Esophagus (tissue), 2 donors: ENCODE data around the gene EEF2KMT. TPM values are rescaled to one million over a fixed set of nuclear protein-coding genes. Genes with fewer than 3 reads are reported as not detected.

Source experiments
- H3K27ac ChIP-seq, 2 donors: one replicate each; pipeline ENCODE4 v1.5.1; 2013; ENCODE audit warnings: low read depth in 2 of 2, mild to moderate bottlenecking in 2 of 2, inconsistent platforms in 1 of 2, low read length in 1 of 2, moderate library complexity in 1 of 2
- H3K27me3 ChIP-seq, 2 donors: one replicate each; pipeline ENCODE4 v1.6.1; 2013; ENCODE audit warnings: low read length in 2 of 2, control low read depth in 1 of 2, mild to moderate bottlenecking in 1 of 2; ENCODE audit not compliant: insufficient read depth in 2 of 2, control insufficient read depth in 1 of 2
- H3K36me3 ChIP-seq, 2 donors: one replicate each; pipeline ENCODE4 v1.6.1; 2013; ENCODE audit warnings: low read length in 1 of 2; ENCODE audit not compliant: control insufficient read depth in 2 of 2, insufficient read depth in 2 of 2
- H3K4me1 ChIP-seq, 2 donors: one replicate each; pipeline ENCODE4 v1.6.1; 2013; ENCODE audit warnings: low read length in 1 of 2; ENCODE audit not compliant: control insufficient read depth in 2 of 2, insufficient read depth in 2 of 2
- H3K4me3 ChIP-seq, 2 donors: one replicate each; pipeline ENCODE4 v1.5.1; 2013; ENCODE audit warnings: low read length in 2 of 2, mild to moderate bottlenecking in 2 of 2, low read depth in 1 of 2, moderate library complexity in 1 of 2
- H3K9me3 ChIP-seq, 2 donors: one replicate each; pipeline ENCODE4 v1.6.1; 2013; ENCODE audit warnings: mild to moderate bottlenecking in 2 of 2, low read depth in 1 of 2, low read length in 1 of 2, moderate library complexity in 1 of 2; ENCODE audit not compliant: control insufficient read depth in 2 of 2, insufficient read depth in 1 of 2
- WGBS, 2 donors: extraction: QIAGEN DNeasy Blood & Tissue Kit; methylation state at CpG; one replicate each; pipeline ENCODE4 v1.1.7; 2013; 5-methylcytosine and 5-hydroxymethylcytosine counted together
- polyA plus RNA-seq, 2 donors: library from polyadenylated mRNA; stranded (reverse); fragments of 200-250 nt; gene quantifications; one replicate each; pipeline ENCODE4 v1.2.3, GENCODE V29; 2013
- donor health status: healthy with polysubstance abuse.
- donor health status: Bipolar disorder and iron deficiency.

EEF2KMT gene
- polyA plus RNA-seq, 2 donors, result 4.4 to 8.4 TPM

DNA sequence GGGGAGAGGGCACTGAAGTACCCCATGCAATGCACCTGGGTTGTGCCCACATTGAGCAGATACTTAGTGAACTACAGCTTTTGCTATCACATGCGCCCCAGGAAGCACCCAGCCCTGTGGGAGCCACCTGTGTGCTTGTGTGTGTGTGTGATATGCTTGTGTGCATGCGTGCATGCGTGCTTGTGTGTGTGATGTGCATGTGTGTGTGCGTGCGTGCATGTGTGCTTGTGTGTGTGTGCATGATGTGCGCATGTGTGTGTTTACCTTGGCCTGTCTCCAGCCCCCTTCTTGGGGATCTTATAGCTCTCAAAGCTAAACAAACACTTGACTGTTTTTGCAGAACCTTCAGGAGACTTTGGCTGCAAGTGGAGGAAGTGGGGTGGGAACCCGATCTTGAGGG is 32.7 kb downstream of the EEF2KMT start:
- H3K27me3 ChIP-seq, result no peaks in the 10 kb centered on the region
- H3K4me3 ChIP-seq, result no peak overlapping the region
- 35 to 44% methylated on average over 7 of the region's 7 CpGs for WGBS, 2 donors

DNA sequence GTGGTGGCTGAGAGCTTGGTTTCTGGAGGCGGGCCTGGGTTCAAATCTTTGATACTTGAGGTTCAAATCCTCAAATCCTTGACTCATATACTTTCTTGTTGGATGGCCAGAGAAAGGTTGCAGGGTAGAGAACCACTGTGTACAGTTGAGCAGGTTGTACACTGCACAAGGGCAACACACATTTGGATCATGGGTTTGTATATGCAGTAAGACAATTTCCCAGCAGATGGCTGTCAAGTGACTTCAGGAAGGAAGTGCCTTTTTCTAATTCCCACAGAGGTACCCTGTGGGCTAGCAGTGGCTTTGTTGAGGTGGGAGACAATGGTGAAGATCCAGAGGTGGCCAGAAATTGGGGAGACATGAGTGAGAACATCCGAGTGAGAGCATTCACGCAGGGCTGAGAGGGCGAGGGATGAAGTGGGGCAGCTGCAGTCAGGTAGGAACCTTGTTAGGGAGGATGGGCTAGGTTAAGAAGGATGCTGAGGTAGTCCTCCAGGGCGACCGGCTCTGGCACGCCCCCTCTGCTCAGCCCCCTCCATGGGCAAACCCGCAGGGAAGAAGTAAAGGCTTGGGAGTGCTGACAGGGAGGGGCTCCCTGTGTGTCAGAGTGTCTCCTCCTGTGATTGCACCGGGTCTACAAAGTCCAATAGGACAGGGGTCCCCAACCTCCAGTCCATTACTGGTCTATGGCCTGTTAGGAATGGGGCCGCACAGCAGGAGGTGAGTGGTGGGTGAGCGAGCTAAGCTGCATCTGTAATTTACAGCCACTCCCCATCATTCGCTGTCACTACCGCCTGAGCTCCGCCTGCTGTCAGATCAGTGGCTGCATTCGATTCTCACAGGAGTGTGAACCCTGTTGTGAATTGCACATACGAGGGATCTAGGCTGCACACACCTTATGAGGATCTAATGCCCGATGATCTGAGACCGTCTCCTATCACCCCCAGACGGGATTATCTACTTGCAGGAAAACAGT is 34.5 kb downstream of the EEF2KMT start:
- 67 to 71% methylated on average over 19 of the region's 19 CpGs for WGBS, 2 donors
- Histone ChIP-seq H3K36me3 (no peaks in the 10 kb centered on the region), H3K27me3 (no peaks in the 10 kb centered on the region), H3K27ac (no peak overlapping the region), H3K4me3 (no peak overlapping the region), H3K4me1 (peaks cover 0 to 4% of the 10 kb centered on the region in 2 donors), H3K9me3 (no peaks in the 10 kb centered on the region)

More for the DNA sequence above, 32.7 kb downstream of the EEF2KMT start:
- peaks cover 0 to 4% of the 10 kb centered on the region in 2 donors for H3K4me1 ChIP-seq
- no peaks in the 10 kb centered on the region for H3K36me3 ChIP-seq
- no peaks in the 10 kb centered on the region for H3K9me3 ChIP-seq
- no peak overlapping the region for H3K27ac ChIP-seq

- Histone ChIP-seq H3K4me1 (peaks cover 0 to 4% of the 10 kb centered on the region in 2 donors), H3K4me3 (no peak overlapping the region), H3K27ac (no peak overlapping the region), H3K9me3 (no peaks in the 10 kb centered on the region), H3K36me3 (no peaks in the 10 kb centered on the region), H3K27me3 (no peaks in the 10 kb centered on the region)
- 74 to 82% methylated on average over 11 of the region's 11 CpGs for WGBS, 2 donors
These were observed 35.5 kb downstream of the EEF2KMT start for GRCh38 chr16:5062051-5062450.

- Histone ChIP-seq H3K27me3 (no peaks in the 10 kb centered on the region), H3K27ac (no peak overlapping the region), H3K9me3 (no peaks in the 10 kb centered on the region), H3K4me3 (no peak overlapping the region), H3K36me3 (no peaks in the 10 kb centered on the region), H3K4me1 (no peaks in the 10 kb centered on the region)
- WGBS, 2 donors, result 84 to 86% methylated on average over 10 of the region's 10 CpGs
These were observed 37.4 kb downstream of the EEF2KMT start for GRCh38 chr16:5060073-5060641.

DNA sequence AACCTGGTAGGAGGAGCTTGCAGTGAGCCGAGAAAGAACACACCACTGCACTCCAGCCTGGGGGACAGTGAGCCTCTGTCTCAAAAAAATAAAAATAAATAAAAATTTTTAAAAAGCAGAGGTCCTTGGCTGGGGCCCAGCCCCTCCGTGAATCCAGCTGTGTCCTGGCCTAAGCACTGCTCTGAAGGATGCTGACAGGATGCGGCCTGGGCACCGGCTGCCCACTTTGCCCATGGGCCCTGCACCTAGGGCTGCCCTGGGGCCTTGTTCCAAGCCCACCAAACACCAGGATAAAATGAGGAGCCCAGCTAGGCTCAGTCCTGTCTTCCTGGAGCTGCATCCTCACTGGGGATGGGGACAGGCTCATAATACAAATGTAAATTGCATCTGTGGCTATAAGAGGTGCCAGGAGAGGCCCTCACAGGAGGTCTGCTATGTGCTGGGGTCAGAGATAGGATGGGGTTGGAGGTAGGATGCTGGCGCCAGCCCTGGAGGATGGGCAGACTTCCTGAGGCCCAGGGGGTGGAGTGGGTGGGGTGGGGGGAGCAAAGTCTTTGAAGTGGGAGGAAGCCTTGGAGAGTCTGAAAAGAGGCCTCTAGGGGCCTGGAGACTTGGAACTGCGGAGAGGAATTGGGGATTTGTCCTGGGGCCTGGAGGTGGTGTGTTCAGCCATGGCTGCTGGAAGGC is 38.1 kb downstream of the EEF2KMT start:
- H3K9me3 ChIP-seq, result no peaks in the 10 kb centered on the region
- no peak overlapping the region for H3K4me3 ChIP-seq
- H3K27ac ChIP-seq, result no peak overlapping the region
- no peaks in the 10 kb centered on the region for H3K36me3 ChIP-seq
- no peaks in the 10 kb centered on the region for H3K4me1 ChIP-seq
- 82 to 86% methylated on average over 6 of the region's 6 CpGs for WGBS, 2 donors
- H3K27me3 ChIP-seq, result no peaks in the 10 kb centered on the region

DNA sequence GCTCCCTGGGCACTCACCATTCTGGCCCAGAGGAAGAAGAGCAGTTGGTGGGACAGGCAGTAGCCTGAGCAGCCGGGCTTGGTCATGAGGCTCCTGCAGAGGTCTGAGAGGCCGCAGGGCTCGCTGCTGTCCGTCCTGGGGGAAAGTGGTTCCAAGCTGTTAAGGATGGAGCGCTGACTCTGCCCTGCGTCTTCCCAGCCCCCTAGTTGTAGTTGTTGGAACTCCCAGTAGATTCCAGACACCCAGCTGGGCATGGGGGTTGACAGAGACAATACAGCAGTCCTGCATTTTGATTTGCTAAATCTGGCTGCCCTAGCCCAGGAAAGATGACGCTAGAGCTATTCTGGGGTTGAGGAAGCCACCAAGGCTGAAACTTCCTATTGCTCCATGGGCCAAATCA is 39.1 kb downstream of the EEF2KMT start:
- no peak overlapping the region for H3K4me3 ChIP-seq
- H3K36me3 ChIP-seq, result no peaks in the 10 kb centered on the region
- no peak overlapping the region for H3K27ac ChIP-seq
- H3K27me3 ChIP-seq, result no peaks in the 10 kb centered on the region
- H3K4me1 ChIP-seq, result no peaks in the 10 kb centered on the region
- 63% methylated on average over 7 of the region's 7 CpGs for WGBS, 2 donors
- no peaks in the 10 kb centered on the region for H3K9me3 ChIP-seq

GRCh38 chr16:5056352-5056751 is 41.2 kb downstream of the EEF2KMT start:
- no peaks in the 10 kb centered on the region for H3K9me3 ChIP-seq
- no peaks in the 10 kb centered on the region for H3K4me1 ChIP-seq
- no peaks in the 10 kb centered on the region for H3K36me3 ChIP-seq
- no peak overlapping the region for H3K4me3 ChIP-seq
- WGBS, 2 donors, result 14 to 19% methylated on average over 11 of the region's 11 CpGs
- H3K27ac ChIP-seq, result no peak overlapping the region
- no peaks in the 10 kb centered on the region for H3K27me3 ChIP-seq

- no peak overlapping the region for H3K27ac ChIP-seq
- H3K36me3 ChIP-seq, result no peaks in the 10 kb centered on the region
- no peaks in the 10 kb centered on the region for H3K4me1 ChIP-seq
- no peak overlapping the region for H3K4me3 ChIP-seq
- no peaks in the 10 kb centered on the region for H3K9me3 ChIP-seq
- H3K27me3 ChIP-seq, result no peaks in the 10 kb centered on the region
- 61 to 66% methylated on average over 16 of the region's 16 CpGs for WGBS, 2 donors
These were observed 42.4 kb downstream of the EEF2KMT start for GRCh38 chr16:5054876-5055865.

- Histone ChIP-seq H3K9me3 (no peaks in the 10 kb centered on the region), H3K36me3 (no peaks in the 10 kb centered on the region), H3K4me1 (no peaks in the 10 kb centered on the region), H3K4me3 (no peak overlapping the region), H3K27ac (no peak overlapping the region), H3K27me3 (peaks cover 0 to 3% of the 10 kb centered on the region in 2 donors)
- WGBS, 2 donors, result 73 to 83% methylated on average over 2 of the region's 2 CpGs
These were observed 50.7 kb downstream of the EEF2KMT start for GRCh38 chr16:5046914-5047313.
